Endodermal cell (in vitro differentiated cells): ENCODE data around the gene PANK2. TPM values are rescaled to one million over a fixed set of nuclear protein-coding genes. Genes with fewer than 3 reads are reported as not detected.
"Not testable (repeated sequence)": the region's sequence is repeated elsewhere in the genome, so short reads cannot be mapped to it uniquely, and the experiment has no call there.

Experiments used
- DNase-seq: peaks from one replicate; pipeline ENCODE4 v3.0.0-alpha.2; 2017
- H3K27ac ChIP-seq: 2 replicates; pipeline ENCODE4 v1.5.1; 2013; ENCODE audit warnings: mild to moderate bottlenecking, low read depth, low read length, moderate library complexity
- H3K27me3 ChIP-seq: 2 replicates; pipeline ENCODE4 v1.6.1; 2013; ENCODE audit warnings: mild to moderate bottlenecking, low read length, moderate library complexity; ENCODE audit not compliant: insufficient read depth, control insufficient read depth, poor library complexity, severe bottlenecking
- H3K36me3 ChIP-seq: 2 replicates; pipeline ENCODE4 v1.7.0; 2013; ENCODE audit warnings: mild to moderate bottlenecking, low read length, moderate library complexity; ENCODE audit not compliant: control insufficient read depth, insufficient read depth
- H3K4me1 ChIP-seq: one replicate; pipeline ENCODE4 v1.7.0; 2013; ENCODE audit warnings: low read length; ENCODE audit not compliant: control insufficient read depth, insufficient read depth
- H3K4me3 ChIP-seq: 2 replicates; pipeline ENCODE4 v1.5.1; 2013; ENCODE audit warnings: mild to moderate bottlenecking, low read length, moderate library complexity
- H3K9ac ChIP-seq: 2 replicates; pipeline ENCODE4 v1.6.1; 2013; ENCODE audit warnings: mild to moderate bottlenecking, low read length, moderate library complexity; ENCODE audit not compliant: poor library complexity, severe bottlenecking; ENCODE audit errors: extremely low read depth
- H3K9me3 ChIP-seq: 2 replicates; pipeline ENCODE4 v1.6.1; 2013; ENCODE audit warnings: mild to moderate bottlenecking, low read length, moderate library complexity; ENCODE audit not compliant: control insufficient read depth
- H3K27ac Mint-ChIP-seq: 2 replicates; pipeline ENCODE4 v1.8.0; 2020; ENCODE audit warnings: mixed read lengths
- H3K27me3 Mint-ChIP-seq: 2 replicates; pipeline ENCODE4 v1.8.0; 2021; ENCODE audit warnings: mild to moderate bottlenecking, mixed read lengths; ENCODE audit not compliant: insufficient read depth
- H3K36me3 Mint-ChIP-seq: 2 replicates; pipeline ENCODE4 v1.8.0; 2020; ENCODE audit warnings: low read depth, mixed read lengths
- H3K4me1 Mint-ChIP-seq: 2 replicates; pipeline ENCODE4 v1.8.0; 2020; ENCODE audit warnings: mixed read lengths
- H3K4me3 Mint-ChIP-seq: 2 replicates; pipeline ENCODE4 v1.8.0; 2020; ENCODE audit warnings: mild to moderate bottlenecking, moderate library complexity, mixed read lengths
- H3K9me3 Mint-ChIP-seq: 2 replicates; pipeline ENCODE4 v1.8.0; 2020; ENCODE audit warnings: mild to moderate bottlenecking, mixed read lengths
- CTCF ChIP-seq: fragments of 200-600 bp; sonication (generic); conservative IDR thresholded peaks from 2 replicates; pipeline ENCODE4 v1.5.0; 2021; ENCODE audit warnings: antibody characterized with exemption, mild to moderate bottlenecking
- WGBS, 2 experiments: methylation state at CpG; one replicate each; pipeline versions ENCODE4 v1.1.5 to v1.1.7; 2013; ENCODE audit warnings: missing lambda C conversion rate in 2 of 2, mixed read lengths in 1 of 2; ENCODE audit not compliant: insufficient coverage in 1 of 2, insufficient read length in 1 of 2; 5-methylcytosine and 5-hydroxymethylcytosine counted together
- total RNA-seq, 2 donors: library from RNA; stranded (reverse); fragmentation: NEBNext Ultra II Directional in 1 of 2; extraction: Animal tissue kit (Norgen Biotek cat#: 25700) in 1 of 2; gene quantifications; 2 replicates in 1 of 2; 3 replicates in 1 of 2; pipeline ENCODE4 v1.2.1, GENCODE V29; 2021

The PANK2 gene
- total RNA-seq, 2 donors from 2014 or later: 57.6 to 66.5 TPM

GRCh38 chr20:3843490-3843889 lies 45.7 kb upstream of the PANK2 start:
- Mint-ChIP-seq H3K4me3 (no peak overlapping the region), H3K27ac (no peak overlapping the region), H3K4me1 (peaks cover 13% of the 10 kb centered on the region), H3K36me3 (no peaks in the 10 kb centered on the region), H3K9me3 (no peaks in the 10 kb centered on the region), H3K27me3 (no peaks in the 10 kb centered on the region)
- no peak overlapping the region for H3K27ac ChIP-seq
- H3K27me3 ChIP-seq: no peaks in the 10 kb centered on the region
- no peak for TF ChIP-seq CTCF
- H3K36me3 ChIP-seq: no peaks in the 10 kb centered on the region
- H3K4me1 ChIP-seq: peaks cover 15% of the 10 kb centered on the region
- no peak for DNase-seq
- no peak overlapping the region for H3K9ac ChIP-seq
- H3K9me3 ChIP-seq: no peaks in the 10 kb centered on the region
- 83 to 91% methylated on average over 4 to 5 of the region's 5 CpGs for WGBS, 2 experiments
- H3K4me3 ChIP-seq: no peak overlapping the region

DNA sequence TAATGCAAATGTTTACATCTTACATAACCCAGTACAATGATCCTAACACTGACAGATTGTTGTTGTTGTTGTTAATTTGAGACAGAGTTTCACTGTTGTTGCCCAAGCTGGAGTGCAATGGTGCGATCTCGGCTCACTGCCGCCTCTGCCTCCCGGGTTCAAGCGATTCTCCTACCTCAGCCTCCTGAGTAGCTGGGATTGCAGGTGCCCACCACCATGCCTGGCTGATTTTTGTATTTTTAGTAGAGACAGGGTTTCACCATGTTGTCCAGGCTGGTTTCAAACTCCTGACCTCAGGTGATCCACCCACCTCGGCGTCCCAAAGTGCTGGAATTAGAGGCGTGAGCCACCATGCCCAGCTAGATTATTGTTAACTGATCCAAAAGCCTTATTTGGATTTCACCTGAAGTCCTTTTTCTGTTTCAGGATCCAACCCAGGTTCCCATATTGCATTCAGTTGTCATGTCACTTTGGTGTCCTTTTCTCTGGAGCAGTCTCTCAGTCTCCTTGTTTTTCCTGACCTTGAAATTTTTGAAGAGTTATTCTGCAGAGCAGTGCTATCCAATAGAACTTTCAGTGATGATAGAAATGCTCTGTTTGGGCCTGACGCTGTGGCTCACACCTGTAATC lies 45.1 kb upstream of the PANK2 start:
- not testable (repeated sequence) for H3K27ac ChIP-seq, H3K27ac Mint-ChIP-seq, H3K4me3 ChIP-seq, H3K27me3 Mint-ChIP-seq, H3K36me3 Mint-ChIP-seq, H3K4me3 Mint-ChIP-seq, H3K9me3 Mint-ChIP-seq, H3K36me3 ChIP-seq, H3K9ac ChIP-seq, DNase-seq, H3K9me3 ChIP-seq, H3K27me3 ChIP-seq
- peaks cover 13% of the 10 kb centered on the region for H3K4me1 Mint-ChIP-seq
- WGBS, 2 experiments: 96 to 97% methylated on average over 6 to 9 of the region's 9 CpGs
- peaks cover 11% of the 10 kb centered on the region for H3K4me1 ChIP-seq

GRCh38 chr20:3846378-3846739 lies 42.8 kb upstream of the PANK2 start:
- Mint-ChIP-seq H3K4me1 (peaks cover 12% of the 10 kb centered on the region), H3K4me3 (peak overlapping the region; percentile 81), H3K27ac (peak overlapping the region; percentile 79), H3K36me3 (peaks cover 8% of the 10 kb centered on the region), H3K9me3 (no peaks in the 10 kb centered on the region), H3K27me3 (no peaks in the 10 kb centered on the region)
- no peaks in the 10 kb centered on the region for H3K9me3 ChIP-seq
- H3K9ac ChIP-seq: peak overlapping the region; percentile 77
- peaks cover 7% of the 10 kb centered on the region for H3K4me1 ChIP-seq
- no peaks in the 10 kb centered on the region for H3K27me3 ChIP-seq
- no peak for DNase-seq
- no peaks in the 10 kb centered on the region for H3K36me3 ChIP-seq
- no peak for TF ChIP-seq CTCF
- WGBS, 2 experiments: 0 to 1% methylated on average over 15 to 22 of the region's 22 CpGs
- no peak overlapping the region for H3K27ac ChIP-seq
- H3K4me3 ChIP-seq: peak overlapping the region; percentile 95
